ENCODE results near the gene CCNB2. TPM values are rescaled to one million over a fixed set of nuclear protein-coding genes. Genes with fewer than 3 reads are reported as not detected.

CCNB2 gene
- total and polyA plus RNA-seq, 4 experiments from 2014 or later: 0.44 TPM; not detected in 3

DNA sequence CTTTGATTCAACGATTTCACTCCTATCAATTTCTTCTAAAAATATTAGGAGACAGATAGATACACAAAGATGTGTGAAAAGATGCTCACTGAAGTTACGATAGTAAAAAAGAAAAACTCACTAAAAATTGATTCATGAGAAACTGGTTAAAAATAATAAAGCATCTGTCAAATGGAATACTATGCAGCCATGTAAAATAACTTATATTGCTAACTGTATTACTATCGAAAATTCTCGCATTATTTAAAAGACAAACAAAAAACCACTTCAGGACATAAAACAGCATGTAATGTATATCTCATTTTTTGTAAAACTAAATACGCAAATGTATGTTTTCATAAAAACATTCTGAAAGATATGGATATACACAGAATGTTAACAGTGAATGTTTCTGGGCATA lies 68.2 kb downstream of the CCNB2 start:
- intact Hi-C loops (cut with micrococcal nuclease): no loop called here
- CTCF ChIA-PET (ENCODE audit: partially characterized antibody): no interaction called here
- no peaks in the 10 kb centered on the region for H3K4me1 Mint-ChIP-seq
- no peaks in the 10 kb centered on the region for H3K36me3 Mint-ChIP-seq
- no peak overlapping the region for H3K4me3 Mint-ChIP-seq
- DNase-seq: no peak
- Histone ChIP-seq H3K27ac (ENCODE audit: low read depth, low read length) (no peak overlapping the region), H3K4me1 (ENCODE audit: insufficient read depth, low read length) (no peaks in the 10 kb centered on the region), H3K9me3 (ENCODE audit: control insufficient read depth in 1 of 2, low read length in 2 of 2) (no peaks in the 10 kb centered on the region), H3K36me3 (ENCODE audit: insufficient read depth, low read length) (no peaks in the 10 kb centered on the region), H3K4me3 (ENCODE audit: low read length in 2 of 2) (no peak overlapping the region), H3K27me3 (ENCODE audit: insufficient read depth, low read length) (no peaks in the 10 kb centered on the region)
- H3K9me3 Mint-ChIP-seq: peaks cover 0 to 4% (median 0%) of the 10 kb centered on the region in 8 donors
- H3K27ac Mint-ChIP-seq: no peak overlapping the region
- POLR2A ChIA-PET (ENCODE audit: partially characterized antibody): no interaction called here
- peaks cover 1 to 10% of the 10 kb centered on the region in 2 donors for H3K27me3 Mint-ChIP-seq

DNA sequence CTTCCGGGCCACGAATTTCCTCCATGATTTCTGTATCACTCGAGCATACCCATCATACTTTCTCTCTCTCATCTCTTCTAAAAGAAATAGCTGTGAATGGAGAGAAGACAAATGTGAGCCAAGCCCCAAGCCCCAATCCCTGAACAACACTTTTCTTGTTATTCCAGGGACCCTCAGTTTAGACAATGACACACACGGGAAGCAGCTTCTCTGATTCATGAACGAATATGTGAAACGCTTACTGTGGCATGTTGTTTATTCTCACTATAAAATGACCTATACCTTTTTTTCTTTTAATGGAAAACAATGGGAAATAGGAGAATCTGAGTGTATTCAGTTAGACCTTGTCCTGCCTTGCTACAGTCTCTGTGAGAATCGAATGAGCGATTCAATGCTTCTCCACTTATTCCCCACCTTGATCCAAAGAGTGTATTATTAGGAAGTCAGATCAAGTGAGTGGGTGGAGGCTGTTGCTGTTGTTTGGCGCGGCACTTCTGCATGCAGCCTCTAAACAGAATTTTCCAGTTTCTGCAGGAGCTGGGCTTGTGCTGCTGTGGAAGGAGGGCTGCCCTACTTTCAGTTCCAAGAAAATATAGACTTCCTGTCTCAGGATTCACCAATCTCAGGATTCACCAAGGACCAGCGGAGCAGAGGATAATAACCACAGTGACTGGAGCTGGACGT lies 69.3 kb downstream of the CCNB2 start:
- Histone ChIP-seq H3K36me3 (ENCODE audit: insufficient read depth, low read length) (no peaks in the 10 kb centered on the region), H3K27me3 (ENCODE audit: insufficient read depth, low read length) (no peaks in the 10 kb centered on the region), H3K9me3 (ENCODE audit: control insufficient read depth in 1 of 2, low read length in 2 of 2) (no peaks in the 10 kb centered on the region), H3K4me1 (ENCODE audit: insufficient read depth, low read length) (no peaks in the 10 kb centered on the region), H3K4me3 (ENCODE audit: low read length in 2 of 2) (no peak overlapping the region), H3K27ac (ENCODE audit: low read depth, low read length) (no peak overlapping the region)
- POLR2A ChIA-PET (ENCODE audit: partially characterized antibody): no interaction called here
- Mint-ChIP-seq H3K9me3 (peaks cover 0 to 4% (median 0%) of the 10 kb centered on the region in 8 donors), H3K4me1 (no peaks in the 10 kb centered on the region), H3K4me3 (no peak overlapping the region), H3K36me3 (no peaks in the 10 kb centered on the region), H3K27ac (no peak overlapping the region), H3K27me3 (peaks cover 1 to 13% of the 10 kb centered on the region in 2 donors)
- intact Hi-C loops (cut with micrococcal nuclease): loop anchor here (2.0 kb wide), 1 partner anchor 319 kb away; no protein-coding TSS in a partner anchor
- no peak for DNase-seq
- CTCF ChIA-PET (ENCODE audit: partially characterized antibody): interaction anchor here (1.0 to 1.8 kb wide), 4 partner anchors 30 to 356 kb away, joined by 3 to 4 read pairs (median 4); no protein-coding TSS in a partner anchor

Small RNA genes lying within 50 kb of the gene (microRNA-seq; reads per million reads assigned to microRNA genes)
- gene MIR2116 (ENCODE audit: borderline microRNAs expressed, borderline number of aligned reads, borderline replicate concordance): not detected

Other genes with a start within 250 kb of the CCNB2 start
- gene SLTM, start 171.5 kb upstream of the CCNB2 start, total RNA-seq: 100 to 1,000 TPM; 149 to 153 TPM
- 10 to 100 TPM; 22.8 to 92.1 TPM for gene SLTM, start 171.5 kb upstream of the CCNB2 start, polyA plus RNA-seq
- 10 to 100 TPM; 54.9 to 60.9 TPM for gene RNF111, start 117.5 kb upstream of the CCNB2 start, total RNA-seq
- gene RNF111, start 117.5 kb upstream of the CCNB2 start, polyA plus RNA-seq: 10 to 100 TPM; 11.1 to 22.2 TPM
- gene LDHAL6B, start 101.7 kb downstream of the CCNB2 start, total RNA-seq: not detected
- not detected for gene LDHAL6B, start 101.7 kb downstream of the CCNB2 start, polyA plus RNA-seq